MM.1S (cell line): ENCODE results near the gene SNX25.
A peak's percentile ranks its signal among the peaks of the same experiment; 100 is the strongest.

Experiments used
- DNase-seq: peaks from one replicate; pipeline ENCODE4 v3.0.0-alpha.2; 2015
- H2AFZ ChIP-seq: fragments of 300-600 bp; sonication (generic); 2 replicates; pipeline ENCODE4 v1.6.0; 2016; ENCODE audit warnings: antibody characterized with exemption, low read length
- H3F3A ChIP-seq: fragments of 300-600 bp; sonication (generic); 2 replicates; pipeline ENCODE4 v1.6.1; 2016; ENCODE audit warnings: mild to moderate bottlenecking, antibody characterized with exemption, low read length, moderate library complexity, mixed read lengths; ENCODE audit not compliant: insufficient read depth
- H3K27ac ChIP-seq: fragments of 300-600 bp; sonication (generic); 2 replicates; pipeline ENCODE4 v1.5.1; 2016; ENCODE audit warnings: mild to moderate bottlenecking, low read length
- H3K27me3 ChIP-seq: fragments of 300-600 bp; sonication (generic); replicated peaks from 2 replicates; pipeline ENCODE4 v1.6.0; 2016; ENCODE audit warnings: low read length; ENCODE audit not compliant: insufficient read depth
- H3K36me3 ChIP-seq: fragments of 300-600 bp; sonication (generic); replicated peaks from 2 replicates; pipeline ENCODE4 v1.6.1; 2016; ENCODE audit warnings: mild to moderate bottlenecking, low read length, mixed read lengths; ENCODE audit not compliant: insufficient read depth
- H3K4me1 ChIP-seq: fragments of 300-600 bp; sonication (generic); 2 replicates; pipeline ENCODE4 v1.6.1; 2016; ENCODE audit warnings: low read length, mixed read lengths
- H3K4me2 ChIP-seq: fragments of 300-600 bp; sonication (generic); 2 replicates; pipeline ENCODE4 v1.6.0; 2016; ENCODE audit warnings: low read depth, low read length
- H3K4me3 ChIP-seq: fragments of 300-600 bp; sonication (generic); 2 replicates; pipeline ENCODE4 v1.5.1; 2016; ENCODE audit warnings: low read length, mixed read lengths
- H3K79me2 ChIP-seq: fragments of 300-600 bp; sonication (generic); 2 replicates; pipeline ENCODE4 v1.6.1; 2016; ENCODE audit warnings: mixed run types, low read length, mixed read lengths
- H3K9ac ChIP-seq: fragments of 300-600 bp; sonication (generic); 2 replicates; pipeline ENCODE4 v1.6.1; 2016; ENCODE audit warnings: low read length, mixed read lengths
- H3K9me2 ChIP-seq: fragments of 300-600 bp; sonication (generic); replicated peaks from 2 replicates; pipeline ENCODE4 v1.6.1; 2016; ENCODE audit warnings: mild to moderate bottlenecking, low read length, mixed read lengths; ENCODE audit not compliant: insufficient read depth
- H3K9me3 ChIP-seq: fragments of 300-600 bp; sonication (generic); replicated peaks from 2 replicates; pipeline ENCODE4 v1.6.1; 2016; ENCODE audit warnings: mild to moderate bottlenecking, low read length, mixed read lengths; ENCODE audit not compliant: insufficient read depth
- H4K20me1 ChIP-seq: fragments of 300-600 bp; sonication (generic); 2 replicates; pipeline ENCODE4 v1.6.1; 2016; ENCODE audit warnings: mild to moderate bottlenecking, low read length, moderate library complexity, mixed read lengths; ENCODE audit not compliant: insufficient read depth
- CTCF ChIP-seq: fragments of 300-600 bp; sonication (generic); IDR thresholded peaks from 2 replicates; pipeline ENCODE4 v1.5.1; 2016; ENCODE audit warnings: antibody characterized with exemption, low read length, mixed read lengths
- EZH2 ChIP-seq: fragments of 300-600 bp; sonication (generic); optimal IDR thresholded peaks from 2 replicates; pipeline ENCODE3; 2017; ENCODE audit warnings: low read depth, mild to moderate bottlenecking, antibody characterized with exemption, low read length, mixed read lengths
- EZH2phosphoT487 ChIP-seq: fragments of 300-600 bp; sonication (generic); IDR thresholded peaks from 2 replicates; pipeline ENCODE4 v1.6.1; 2018; ENCODE audit warnings: antibody characterized with exemption, low read length

The SNX25 gene

GRCh38 chr4:185341377-185341776, 132.0 kb downstream of the SNX25 start:
- Histone ChIP-seq H4K20me1 (no peaks in the 10 kb centered on the region), H3K27me3 (no peaks in the 10 kb centered on the region), H3K79me2 (peaks cover 37% of the 10 kb centered on the region), H3F3A (peaks cover 44% of the 10 kb centered on the region), H3K4me1 (peaks cover 78% of the 10 kb centered on the region), H3K4me3 (0 out of 2 replicates have a peak overlapping the region, but pooled peaks have one; percentile 23), H3K9me2 (no peaks in the 10 kb centered on the region), H3K4me2 (peak overlapping the region; percentile 57), H3K27ac (peak overlapping the region; percentile 91), H3K9ac (peak overlapping the region; percentile 41; the same call in 1 of the 2 replicates), H3K36me3 (peaks cover 10% of the 10 kb centered on the region; the same call in 1 of the 2 replicates), H2AFZ (no peak overlapping the region), H3K9me3 (no peaks in the 10 kb centered on the region)
- no peak for DNase-seq
- TF ChIP-seq EZH2phosphoT487 = no peak
- TF ChIP-seq EZH2 = no peak
- TF ChIP-seq CTCF = no peak

- Histone ChIP-seq H3K4me3 (0 out of 2 replicates have a peak overlapping the region, but pooled peaks have one; percentile 23), H3K4me1 (peaks cover 73% of the 10 kb centered on the region), H3K9me2 (no peaks in the 10 kb centered on the region), H3K9ac (peak overlapping the region; percentile 41; the same call in 1 of the 2 replicates), H3K79me2 (peaks cover 37% of the 10 kb centered on the region), H2AFZ (no peak overlapping the region), H3K27me3 (no peaks in the 10 kb centered on the region), H3K4me2 (peak overlapping the region; percentile 57), H3K9me3 (no peaks in the 10 kb centered on the region), H4K20me1 (no peaks in the 10 kb centered on the region), H3K27ac (peak overlapping the region; percentile 91), H3F3A (peaks cover 44% of the 10 kb centered on the region), H3K36me3 (peaks cover 12% of the 10 kb centered on the region; the same call in 1 of the 2 replicates)
- peak; percentile 72 for DNase-seq
- TF ChIP-seq CTCF = no peak
- no peak for TF ChIP-seq EZH2phosphoT487
- TF ChIP-seq EZH2 = no peak
Measured at GRCh38 chr4:185341841-185342240, 132.4 kb downstream of the SNX25 start.

- Histone ChIP-seq H3K27me3 (no peaks in the 10 kb centered on the region), H3K27ac (peak overlapping the region; percentile 65; the same call in 1 of the 2 replicates), H3K9me2 (no peaks in the 10 kb centered on the region), H4K20me1 (no peaks in the 10 kb centered on the region), H3K4me3 (no peak overlapping the region), H3K79me2 (peaks cover 20% of the 10 kb centered on the region), H3K9ac (no peak overlapping the region), H3K36me3 (peaks cover 14% of the 10 kb centered on the region), H3F3A (peaks cover 44% of the 10 kb centered on the region), H3K4me2 (peak overlapping the region; percentile 56; the same call in 1 of the 2 replicates), H3K9me3 (no peaks in the 10 kb centered on the region), H2AFZ (no peak overlapping the region), H3K4me1 (peaks cover 66% of the 10 kb centered on the region)
- TF ChIP-seq EZH2 (no peak), CTCF (no peak), EZH2phosphoT487 (no peak)
- DNase-seq = no peak
Measured at GRCh38 chr4:185343726-185344581, 134.6 kb downstream of the SNX25 start.
